Activated CD8-positive, alpha-beta T cell treated with anti-CD3 and anti-CD28 coated beads for 36 hours (primary cell): ENCODE data around the gene RABGAP1L. TPM values are rescaled to one million over a fixed set of nuclear protein-coding genes. Genes with fewer than 3 reads are reported as not detected.
"Not testable (repeated sequence)": the region's sequence is repeated elsewhere in the genome, so short reads cannot be mapped to it uniquely, and the experiment has no call there.

Experiments used
- ATAC-seq: fragments of 200-7000 bp; cut with Tn5 transposase; one replicate; pipeline ENCODE4 v1.10.0; 2021; ENCODE audit warnings: mild to moderate bottlenecking, moderate library complexity
- CTCF ChIA-PET: fragments of 350-600 bp; sonication (Branson Sonifier 250); formaldehyde crosslinking; loops from one replicate; lab custom pipeline; 2021; ENCODE audit warnings: antibody characterized with exemption; lab: Charles Lee
- POLR2A ChIA-PET: fragments of 350-600 bp; sonication (Branson Sonifier 250); formaldehyde crosslinking; loops from one replicate; lab custom pipeline; 2021; ENCODE audit warnings: antibody characterized with exemption; lab: Charles Lee
- DNase-seq: peaks from one replicate; pipeline ENCODE4 v3.0.0-alpha.2; 2020
- H3K27ac Mint-ChIP-seq: one replicate; pipeline ENCODE4 v1.8.0; 2021; ENCODE audit warnings: mild to moderate bottlenecking, mixed read lengths
- H3K27me3 Mint-ChIP-seq: one replicate; pipeline ENCODE4 v1.8.0; 2021; ENCODE audit warnings: mixed read lengths
- H3K36me3 Mint-ChIP-seq: one replicate; pipeline ENCODE4 v1.8.0; 2021; ENCODE audit warnings: low read depth, mixed read lengths
- H3K4me1 Mint-ChIP-seq: one replicate; pipeline ENCODE4 v1.8.0; 2021; ENCODE audit warnings: low read depth, mixed read lengths
- H3K4me3 Mint-ChIP-seq: one replicate; pipeline ENCODE4 v1.8.0; 2021; ENCODE audit warnings: mild to moderate bottlenecking, moderate library complexity, mixed read lengths
- H3K9me3 Mint-ChIP-seq: one replicate; pipeline ENCODE4 v1.8.0; 2021; ENCODE audit warnings: mixed read lengths
- intact Hi-C: fragments of 100-400 bp; cut with micrococcal nuclease; formaldehyde crosslinking; loops from one replicate; pipeline ENCODE4 v1.10.0; 2022
- total RNA-seq, 2 experiments: library from RNA; stranded (reverse); gene quantifications; one replicate each; pipeline ENCODE4 v1.2.3, GENCODE V29; 2021
- TF ChIP-seq, protein P1 (sequence below): fragments of 200-600 bp; IDR thresholded peaks from one replicate; pipeline ENCODE4 v1.8.0; 2022; ENCODE audit warnings: antibody characterized with exemption, mild to moderate bottlenecking

RABGAP1L gene
- total RNA-seq, 2 experiments from 2014 or later = 26.9 to 29.4 TPM

- intact Hi-C loops = no loop called here
- no peak overlapping the region for H3K27ac Mint-ChIP-seq
- peaks cover 6% of the 10 kb centered on the region for H3K9me3 Mint-ChIP-seq
- ATAC-seq = no peak
- no peaks in the 10 kb centered on the region for H3K27me3 Mint-ChIP-seq
- no peak overlapping the region for H3K4me3 Mint-ChIP-seq
- ChIA-PET CTCF (interaction anchor here (1.7 kb wide), 1 partner anchor 15 kb away, joined by 5 read pairs; no protein-coding TSS in a partner anchor), POLR2A (no interaction called here)
- TF ChIP-seq, protein P1, sequence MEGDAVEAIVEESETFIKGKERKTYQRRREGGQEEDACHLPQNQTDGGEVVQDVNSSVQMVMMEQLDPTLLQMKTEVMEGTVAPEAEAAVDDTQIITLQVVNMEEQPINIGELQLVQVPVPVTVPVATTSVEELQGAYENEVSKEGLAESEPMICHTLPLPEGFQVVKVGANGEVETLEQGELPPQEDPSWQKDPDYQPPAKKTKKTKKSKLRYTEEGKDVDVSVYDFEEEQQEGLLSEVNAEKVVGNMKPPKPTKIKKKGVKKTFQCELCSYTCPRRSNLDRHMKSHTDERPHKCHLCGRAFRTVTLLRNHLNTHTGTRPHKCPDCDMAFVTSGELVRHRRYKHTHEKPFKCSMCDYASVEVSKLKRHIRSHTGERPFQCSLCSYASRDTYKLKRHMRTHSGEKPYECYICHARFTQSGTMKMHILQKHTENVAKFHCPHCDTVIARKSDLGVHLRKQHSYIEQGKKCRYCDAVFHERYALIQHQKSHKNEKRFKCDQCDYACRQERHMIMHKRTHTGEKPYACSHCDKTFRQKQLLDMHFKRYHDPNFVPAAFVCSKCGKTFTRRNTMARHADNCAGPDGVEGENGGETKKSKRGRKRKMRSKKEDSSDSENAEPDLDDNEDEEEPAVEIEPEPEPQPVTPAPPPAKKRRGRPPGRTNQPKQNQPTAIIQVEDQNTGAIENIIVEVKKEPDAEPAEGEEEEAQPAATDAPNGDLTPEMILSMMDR = no peak
- H3K36me3 Mint-ChIP-seq = peaks cover 26% of the 10 kb centered on the region
- no peaks in the 10 kb centered on the region for H3K4me1 Mint-ChIP-seq
- DNase-seq = no peak
These were observed 551.8 kb downstream of the RABGAP1L start for GRCh38 chr1:174710868-174711845.

- intact Hi-C loops, DNase-seq, H3K27ac Mint-ChIP-seq, H3K9me3 Mint-ChIP-seq, H3K27me3 Mint-ChIP-seq, POLR2A ChIA-PET, H3K4me3 Mint-ChIP-seq, H3K4me1 Mint-ChIP-seq, ATAC-seq: not testable (repeated sequence)
- H3K36me3 Mint-ChIP-seq = peaks cover 22% of the 10 kb centered on the region
- CTCF ChIA-PET = interaction anchor here (1.7 kb wide), 1 partner anchor 14 kb away, joined by 5 read pairs; no protein-coding TSS in a partner anchor
These were observed 552.5 kb downstream of the RABGAP1L start for GRCh38 chr1:174711848-174712247.

- TF ChIP-seq, protein P1 = no peak
- H3K4me1 Mint-ChIP-seq = no peaks in the 10 kb centered on the region
- peaks cover 6% of the 10 kb centered on the region for H3K9me3 Mint-ChIP-seq
- no peak overlapping the region for H3K27ac Mint-ChIP-seq
- H3K36me3 Mint-ChIP-seq = peaks cover 18% of the 10 kb centered on the region
- CTCF ChIA-PET = interaction anchor here (1.7 kb wide), 1 partner anchor 14 kb away, joined by 5 read pairs; no protein-coding TSS in a partner anchor
- no peak for DNase-seq
- intact Hi-C loops = no loop called here
- H3K27me3 Mint-ChIP-seq = no peaks in the 10 kb centered on the region
- POLR2A ChIA-PET = no interaction called here
- H3K4me3 Mint-ChIP-seq = no peak overlapping the region
- ATAC-seq = no peak
These were observed 553.2 kb downstream of the RABGAP1L start for GRCh38 chr1:174712541-174712940.

DNA sequence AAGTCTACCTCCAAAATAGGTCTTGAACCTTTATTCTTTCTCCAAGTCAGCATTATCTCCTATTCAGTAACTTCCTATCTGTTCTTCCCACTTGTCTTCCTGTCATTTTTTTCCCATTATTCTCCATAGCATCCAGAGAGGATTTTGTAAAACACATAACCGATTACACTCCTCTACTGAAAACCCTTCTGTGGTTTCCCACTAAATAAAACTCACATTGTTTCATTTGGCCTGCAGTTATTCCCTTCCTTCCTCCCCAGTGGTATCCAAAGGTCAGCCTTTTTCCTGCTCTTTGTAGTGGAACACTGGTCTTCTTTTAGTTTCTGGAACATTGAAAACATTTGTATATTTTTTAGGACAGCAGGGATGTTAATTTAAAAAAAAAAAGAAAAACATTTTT is 554.5 kb downstream of the RABGAP1L start:
- no peak overlapping the region for H3K4me3 Mint-ChIP-seq
- H3K27me3 Mint-ChIP-seq = no peaks in the 10 kb centered on the region
- DNase-seq (no peak), ATAC-seq (no peak)
- no peak overlapping the region for H3K27ac Mint-ChIP-seq
- peaks cover 8% of the 10 kb centered on the region for H3K36me3 Mint-ChIP-seq
- ChIA-PET CTCF (no interaction called here), POLR2A (no interaction called here)
- TF ChIP-seq, protein P1 = no peak
- H3K9me3 Mint-ChIP-seq = peaks cover 4% of the 10 kb centered on the region
- H3K4me1 Mint-ChIP-seq = no peaks in the 10 kb centered on the region
- intact Hi-C loops = no loop called here

DNA sequence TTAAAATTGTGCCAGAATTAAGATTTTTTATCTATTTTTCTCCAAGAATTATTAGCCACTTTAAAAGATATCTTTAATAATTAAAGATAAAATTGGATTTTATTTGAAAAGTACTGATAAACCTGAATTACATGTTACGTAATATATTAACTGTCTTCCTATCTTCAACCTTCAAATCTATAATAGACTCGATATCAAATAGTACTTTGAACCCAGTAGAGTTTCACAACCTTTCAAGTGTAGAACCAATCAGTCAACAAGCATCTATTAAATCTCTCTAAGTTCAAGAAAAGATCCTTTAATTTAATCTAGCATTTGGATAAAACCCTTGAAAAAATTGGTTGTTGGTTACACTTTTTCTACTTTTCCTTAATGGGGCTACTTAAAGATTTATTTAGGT is 559.9 kb downstream of the RABGAP1L start:
- Mint-ChIP-seq H3K9me3 (no peaks in the 10 kb centered on the region), H3K27ac (no peak overlapping the region), H3K27me3 (no peaks in the 10 kb centered on the region), H3K36me3 (no peaks in the 10 kb centered on the region), H3K4me3 (no peak overlapping the region), H3K4me1 (no peaks in the 10 kb centered on the region)
- intact Hi-C loops = no loop called here
- TF ChIP-seq, protein P1 = no peak
- POLR2A ChIA-PET = no interaction called here
- CTCF ChIA-PET = no interaction called here
- DNase-seq (no peak), ATAC-seq (no peak)
